ENCODE results near the gene OR8B8. TPM values are rescaled to one million over a fixed set of nuclear protein-coding genes. Genes with fewer than 3 reads are reported as not detected.
A peak's percentile ranks its signal among the peaks of the same experiment; 100 is the strongest.

The OR8B8 gene
- total and polyA plus RNA-seq, 2 of the 4 experiments (the other 2 are of a cell fraction): not detected

GRCh38 chr11:124424384-124424921 lies 21.0 kb downstream of the OR8B8 start, which contains the start of gene OR8B4:
OR8B4 (minus strand) TSS chr11:124424871; CDS start chr11:124424871, 0 bp downstream.
- no peak within 1 kb of the TSS for H4K8ac ChIP-seq (ENCODE audit: low read depth in 2 of 2, low read length in 2 of 2)
- no peak within 1 kb of the TSS for H2BK5ac ChIP-seq (ENCODE audit: low read depth, low read length, poor library complexity, severe bottlenecking)
- WGBS, 2 experiments (ENCODE audit: extremely low coverage in 2 of 2, insufficient read length in 1 of 2): 71% methylated on average over 1 of the region's 2 CpGs; no CpG with 5 or more reads in 1 of the 2 experiments
- H2BK120ac ChIP-seq (ENCODE audit: low read depth, low read length): no peak within 1 kb of the TSS
- H3K56ac ChIP-seq (ENCODE audit: extremely low read depth, insufficient read depth, low read length): no peak within 1 kb of the TSS
- in situ Hi-C loops (cut with MboI; ENCODE audit: low sequenced_read_pairs) (loop anchor here (25.0 kb wide), 1 partner anchor 388 kb away; the partner anchor contains the start of gene MSANTD2), intact Hi-C loops (cut with micrococcal nuclease) (no loop called here), dilution Hi-C loops (cut with HindIII; ENCODE audit: low sequenced_read_pairs, unreplicated experiment) (no loop called here)
- H3K23ac ChIP-seq (ENCODE audit: low read depth, low read length): no peak within 1 kb of the TSS
- no TSS peak for BruUV-seq (replicated peaks)
- no peak within 1 kb of the TSS for H3K14ac ChIP-seq (replicated peaks; ENCODE audit: low read depth, low read length)
- no peak within 1 kb of the TSS for H2BK15ac ChIP-seq (ENCODE audit: low read depth, low read length)
- no peaks in the 10 kb centered on the region for H4K20me1 ChIP-seq (ENCODE audit: insufficient read depth, low read length)
- no peak for DNase-seq
- no peak within 1 kb of the TSS for H2BK20ac ChIP-seq (ENCODE audit: low read depth, low read length)
- ChIA-PET CTCF (no interaction called here), POLR2A (ENCODE audit: unreplicated experiment) (no interaction called here)
- no peak within 1 kb of the TSS for H4K5ac ChIP-seq (ENCODE audit: low read depth, low read length)
- H2AK9ac ChIP-seq (replicated peaks; ENCODE audit: low read depth, low read length, poor library complexity): no peak within 1 kb of the TSS
- no peak within 1 kb of the TSS for H3K4me2 ChIP-seq (ENCODE audit: low read depth, low read length)
- peaks cover 5% of the 10 kb centered on the region for H3K27me3 ChIP-seq (ENCODE audit: control insufficient read depth, insufficient read depth, low read length)
- no peak within 1 kb of the TSS for H3K4me3 ChIP-seq (ENCODE audit: insufficient read depth, low read depth, low read length)
- no peaks in the 10 kb centered on the region for H3K9me3 ChIP-seq (ENCODE audit: control insufficient read depth, insufficient read depth, low read length)
- no peak within 1 kb of the TSS for H2AK5ac ChIP-seq (ENCODE audit: low read depth, low read length)
- H2AFZ ChIP-seq (replicated peaks; ENCODE audit: low read length, poor library complexity): no peak within 1 kb of the TSS
- no peak within 1 kb of the TSS for H4K91ac ChIP-seq (ENCODE audit: insufficient read depth, low read depth, low read length)
- TF ChIP-seq USF2 (IDR thresholded peaks at IDR 0.05; ENCODE audit: low read depth, low read length) (no peak), CHD1 (IDR thresholded peaks at IDR 0.05; ENCODE audit: low read depth, low read length) (no peak), NFE2L2 (IDR thresholded peaks at IDR 0.05; ENCODE audit: low read depth, low read length) (peak; percentile 85), RCOR1 (IDR thresholded peaks at IDR 0.05; ENCODE audit: insufficient replicate concordance, low read length) (no peak), MXI1 (IDR thresholded peaks at IDR 0.05; ENCODE audit: borderline replicate concordance, low read depth, low read length) (no peak), CEBPB (IDR thresholded peaks at IDR 0.05; ENCODE audit: low read depth, low read length) (no peak), MAFK (IDR thresholded peaks at IDR 0.05; ENCODE audit: low read depth, low read length) (0 out of 2 replicates have a peak, but pooled peaks have one; percentile 24), SMC3 (IDR thresholded peaks at IDR 0.05; ENCODE audit: low read depth, low read length) (no peak)
- ATAC-seq (ENCODE audit: low read depth): no peak
- H3K27ac ChIP-seq (ENCODE audit: insufficient read depth, low read length): no peak within 1 kb of the TSS
- H3K36me3 ChIP-seq (ENCODE audit: control insufficient read depth, insufficient read depth, low read length): no peaks in the 10 kb centered on the region
- no peak within 1 kb of the TSS for H3K18ac ChIP-seq (ENCODE audit: low read depth, low read length)
- H3K4me1 ChIP-seq (ENCODE audit: control insufficient read depth, insufficient read depth, low read length): no peaks in the 10 kb centered on the region
- H3K9ac ChIP-seq (ENCODE audit: low read depth, low read length): no peak within 1 kb of the TSS
- H3K79me1 ChIP-seq (ENCODE audit: low read depth in 1 of 2, low read length in 2 of 2): no peaks in the 10 kb centered on the region
- no peaks in the 10 kb centered on the region for H3K9me1 ChIP-seq (ENCODE audit: insufficient read depth, low read length)
- H3K4ac ChIP-seq (ENCODE audit: low read depth, low read length): no peak within 1 kb of the TSS
